Measurements from ENCODE around the gene RNF41.
A peak's percentile ranks its signal among the peaks of the same experiment; 100 is the strongest.

DNA sequence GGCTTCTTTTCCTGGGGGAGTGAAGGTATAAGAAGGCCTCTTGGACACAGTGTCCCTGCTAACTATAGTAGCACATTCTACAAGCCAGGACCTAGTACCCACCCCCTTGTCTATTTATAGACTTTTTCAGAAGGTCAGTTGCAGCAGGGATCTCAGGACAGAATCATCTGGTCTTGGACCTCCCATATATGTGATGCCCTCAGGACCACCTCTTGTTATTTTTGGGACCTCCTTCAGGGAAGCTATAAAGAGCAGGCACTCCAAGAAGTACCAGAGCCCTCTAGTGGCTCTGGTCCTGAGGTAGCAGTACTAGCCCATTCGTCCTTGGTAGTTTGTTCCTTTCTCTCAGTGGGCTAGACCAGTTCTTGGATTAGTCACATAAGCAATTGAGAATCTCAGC, 49.3 kb upstream of the RNF41 start:
- TF ChIP-seq CTCF (IDR thresholded peaks at IDR 0.05; ENCODE audit: low read length) = peak; percentile 42
- no peak for TF ChIP-seq EZH2 (optimal IDR thresholded peaks at IDR 0.05; ENCODE audit: low read depth, low read length)
- TF ChIP-seq EZH2phosphoT487 (IDR thresholded peaks at IDR 0.05; ENCODE audit: low read length) = no peak
